ENCODE measurements around the gene FICD. TPM values are rescaled to one million over a fixed set of nuclear protein-coding genes. Genes with fewer than 3 reads are reported as not detected.

Gene FICD
- total RNA-seq, 2 donors from 2014 or later: 6.2 to 6.8 TPM

DNA sequence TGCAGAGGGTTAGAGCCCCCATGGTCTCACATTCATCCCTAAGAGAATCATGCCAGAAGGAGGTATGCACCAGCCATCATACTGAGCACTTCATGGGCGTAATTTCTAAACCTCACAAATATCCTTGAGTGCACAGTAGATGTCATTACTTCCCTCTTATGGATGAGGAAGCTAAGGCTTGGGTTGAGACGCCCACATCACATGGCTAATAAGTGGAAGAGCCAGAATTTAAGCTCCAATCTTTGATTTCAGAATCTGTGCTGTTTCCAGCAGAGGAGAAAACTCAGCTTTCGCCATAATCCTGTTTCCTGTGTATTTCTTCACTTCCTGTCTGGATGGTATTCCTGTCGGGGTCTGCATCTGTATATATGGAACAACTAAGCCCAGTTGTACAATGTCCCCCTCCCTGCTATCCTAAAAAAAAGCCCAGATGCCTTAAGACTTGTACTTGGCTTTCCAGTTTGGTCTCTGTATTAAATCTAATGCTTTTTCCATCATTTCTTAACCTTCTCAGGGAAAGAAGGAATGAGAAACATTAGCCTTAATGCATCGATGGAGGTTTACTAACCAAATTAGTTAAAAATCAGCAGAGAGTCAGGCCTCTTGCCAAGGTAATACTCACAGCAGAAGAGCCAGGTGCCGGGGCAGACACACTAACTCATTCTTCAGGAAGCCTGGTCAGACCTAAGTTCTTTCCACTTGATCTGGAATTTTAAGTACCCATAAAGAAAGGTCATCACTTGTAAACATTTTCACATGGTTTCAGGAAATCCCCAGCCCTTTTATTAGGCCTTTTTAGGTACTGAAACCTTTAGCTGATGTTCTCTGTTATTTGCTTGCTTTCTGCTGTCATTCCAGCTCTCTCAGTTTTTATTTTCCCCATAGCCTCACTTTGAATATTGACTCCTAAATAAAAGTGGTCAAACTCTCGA lies 52.6 kb downstream of the FICD start:
- Mint-ChIP-seq H3K27me3 (ENCODE audit: insufficient read depth) (no peaks in the 10 kb centered on the region), H3K4me3 (no peak overlapping the region), H3K36me3 (ENCODE audit: low read depth) (peaks cover 41% of the 10 kb centered on the region), H3K4me1 (peaks cover 3% of the 10 kb centered on the region), H3K27ac (no peak overlapping the region), H3K9me3 (no peaks in the 10 kb centered on the region)
- Histone ChIP-seq H3K9me3 (ENCODE audit: control insufficient read depth, low read length) (no peaks in the 10 kb centered on the region), H3K4me3 (ENCODE audit: low read length) (no peak overlapping the region), H3K4me1 (ENCODE audit: control insufficient read depth, insufficient read depth, low read length) (no peaks in the 10 kb centered on the region), H3K27ac (ENCODE audit: low read depth, low read length) (no peak overlapping the region), H3K9ac (ENCODE audit: extremely low read depth, low read length, poor library complexity, severe bottlenecking) (no peak overlapping the region), H3K36me3 (ENCODE audit: control insufficient read depth, insufficient read depth, low read length) (peaks cover 52% of the 10 kb centered on the region), H3K27me3 (ENCODE audit: control insufficient read depth, insufficient read depth, low read length, poor library complexity, severe bottlenecking) (no peaks in the 10 kb centered on the region)
- peak; percentile 13 for DNase-seq
- TF ChIP-seq, protein P1, sequence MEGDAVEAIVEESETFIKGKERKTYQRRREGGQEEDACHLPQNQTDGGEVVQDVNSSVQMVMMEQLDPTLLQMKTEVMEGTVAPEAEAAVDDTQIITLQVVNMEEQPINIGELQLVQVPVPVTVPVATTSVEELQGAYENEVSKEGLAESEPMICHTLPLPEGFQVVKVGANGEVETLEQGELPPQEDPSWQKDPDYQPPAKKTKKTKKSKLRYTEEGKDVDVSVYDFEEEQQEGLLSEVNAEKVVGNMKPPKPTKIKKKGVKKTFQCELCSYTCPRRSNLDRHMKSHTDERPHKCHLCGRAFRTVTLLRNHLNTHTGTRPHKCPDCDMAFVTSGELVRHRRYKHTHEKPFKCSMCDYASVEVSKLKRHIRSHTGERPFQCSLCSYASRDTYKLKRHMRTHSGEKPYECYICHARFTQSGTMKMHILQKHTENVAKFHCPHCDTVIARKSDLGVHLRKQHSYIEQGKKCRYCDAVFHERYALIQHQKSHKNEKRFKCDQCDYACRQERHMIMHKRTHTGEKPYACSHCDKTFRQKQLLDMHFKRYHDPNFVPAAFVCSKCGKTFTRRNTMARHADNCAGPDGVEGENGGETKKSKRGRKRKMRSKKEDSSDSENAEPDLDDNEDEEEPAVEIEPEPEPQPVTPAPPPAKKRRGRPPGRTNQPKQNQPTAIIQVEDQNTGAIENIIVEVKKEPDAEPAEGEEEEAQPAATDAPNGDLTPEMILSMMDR (conservative IDR thresholded peaks at IDR 0.05): no peak
- 91% methylated on average over 7 of the region's 7 CpGs for WGBS, 2 experiments (ENCODE audit: insufficient coverage in 1 of 2, insufficient read length in 1 of 2)

GRCh38 chr12:108568338-108569154 lies 53.5 kb downstream of the FICD start:
- 95 to 98% methylated on average over 7 to 10 of the region's 10 CpGs for WGBS, 2 experiments (ENCODE audit: insufficient coverage in 1 of 2, insufficient read length in 1 of 2)
- no peak overlapping the region for H3K4me3 Mint-ChIP-seq
- no peaks in the 10 kb centered on the region for H3K27me3 ChIP-seq (ENCODE audit: control insufficient read depth, insufficient read depth, low read length, poor library complexity, severe bottlenecking)
- H3K9ac ChIP-seq (ENCODE audit: extremely low read depth, low read length, poor library complexity, severe bottlenecking): no peak overlapping the region
- DNase-seq: peak; percentile 41
- H3K4me1 Mint-ChIP-seq: no peaks in the 10 kb centered on the region
- H3K36me3 Mint-ChIP-seq (ENCODE audit: low read depth): peaks cover 41% of the 10 kb centered on the region
- H3K4me1 ChIP-seq (ENCODE audit: control insufficient read depth, insufficient read depth, low read length): no peaks in the 10 kb centered on the region
- H3K4me3 ChIP-seq (ENCODE audit: low read length): no peak overlapping the region
- H3K9me3 ChIP-seq (ENCODE audit: control insufficient read depth, low read length): no peaks in the 10 kb centered on the region
- no peak overlapping the region for H3K27ac ChIP-seq (ENCODE audit: low read depth, low read length)
- H3K9me3 Mint-ChIP-seq: no peaks in the 10 kb centered on the region
- TF ChIP-seq, protein P1 (conservative IDR thresholded peaks at IDR 0.05): no peak
- H3K27me3 Mint-ChIP-seq (ENCODE audit: insufficient read depth): no peaks in the 10 kb centered on the region
- H3K27ac Mint-ChIP-seq: no peak overlapping the region
- H3K36me3 ChIP-seq (ENCODE audit: control insufficient read depth, insufficient read depth, low read length): peaks cover 52% of the 10 kb centered on the region

Other genes with a start within 250 kb of the FICD start
- not detected for gene CMKLR1, start 176.0 kb upstream of the FICD start, total RNA-seq
- gene SART3, start 45.9 kb downstream of the FICD start, total RNA-seq: 10 to 100 TPM; 83.5 to 86.2 TPM
- 10 to 100 TPM; 63.1 to 66.0 TPM for gene ISCU, start 47.3 kb downstream of the FICD start, total RNA-seq
- under 1 TPM; 0.11 to 0.15 TPM for gene TMEM119, start 82.8 kb downstream of the FICD start, total RNA-seq
- under 1 TPM in 1 of 2 donors, not detected in 1; 0.13 TPM for gene SELPLG, start 118.6 kb downstream of the FICD start, total RNA-seq
- 100 to 1,000 TPM; 122 to 125 TPM for gene CORO1C, start 216.2 kb downstream of the FICD start, total RNA-seq

Measured in endodermal cell (in vitro differentiated cells).